ENCODE measurements around the gene C10orf90.

GRCh38 chr10:126565441-126565840, 105.1 kb downstream of the C10orf90 start:
- TF ChIP-seq CTCF (IDR thresholded peaks at IDR 0.05): no peak
- no peak for TF ChIP-seq ZFX (IDR thresholded peaks at IDR 0.05; ENCODE audit: borderline replicate concordance)

Data from 22Rv1 (cell line).